GM12865 (cell line): ENCODE data around the gene ACKR1.
A peak's percentile ranks its signal among the peaks of the same experiment; 100 is the strongest.

Source experiments
- DNase-seq: peaks from one replicate; pipeline ENCODE4 v3.0.0; 2010; ENCODE audit warnings: low read depth
- H3K4me3 ChIP-seq: 2 replicates; pipeline ENCODE4 v1.5.1; 2011; ENCODE audit warnings: mild to moderate bottlenecking, low read depth, low read length, control low read depth
- TF ChIP-seq, protein P1 (sequence below): IDR thresholded peaks from 2 replicates; pipeline ENCODE4 v1.5.1; 2011; ENCODE audit warnings: low read length, control low read depth, low read depth, inconsistent platforms; ENCODE audit not compliant: insufficient read depth; ENCODE audit errors: missing control alignments

The ACKR1 gene, protein sequence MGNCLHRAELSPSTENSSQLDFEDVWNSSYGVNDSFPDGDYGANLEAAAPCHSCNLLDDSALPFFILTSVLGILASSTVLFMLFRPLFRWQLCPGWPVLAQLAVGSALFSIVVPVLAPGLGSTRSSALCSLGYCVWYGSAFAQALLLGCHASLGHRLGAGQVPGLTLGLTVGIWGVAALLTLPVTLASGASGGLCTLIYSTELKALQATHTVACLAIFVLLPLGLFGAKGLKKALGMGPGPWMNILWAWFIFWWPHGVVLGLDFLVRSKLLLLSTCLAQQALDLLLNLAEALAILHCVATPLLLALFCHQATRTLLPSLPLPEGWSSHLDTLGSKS

DNA sequence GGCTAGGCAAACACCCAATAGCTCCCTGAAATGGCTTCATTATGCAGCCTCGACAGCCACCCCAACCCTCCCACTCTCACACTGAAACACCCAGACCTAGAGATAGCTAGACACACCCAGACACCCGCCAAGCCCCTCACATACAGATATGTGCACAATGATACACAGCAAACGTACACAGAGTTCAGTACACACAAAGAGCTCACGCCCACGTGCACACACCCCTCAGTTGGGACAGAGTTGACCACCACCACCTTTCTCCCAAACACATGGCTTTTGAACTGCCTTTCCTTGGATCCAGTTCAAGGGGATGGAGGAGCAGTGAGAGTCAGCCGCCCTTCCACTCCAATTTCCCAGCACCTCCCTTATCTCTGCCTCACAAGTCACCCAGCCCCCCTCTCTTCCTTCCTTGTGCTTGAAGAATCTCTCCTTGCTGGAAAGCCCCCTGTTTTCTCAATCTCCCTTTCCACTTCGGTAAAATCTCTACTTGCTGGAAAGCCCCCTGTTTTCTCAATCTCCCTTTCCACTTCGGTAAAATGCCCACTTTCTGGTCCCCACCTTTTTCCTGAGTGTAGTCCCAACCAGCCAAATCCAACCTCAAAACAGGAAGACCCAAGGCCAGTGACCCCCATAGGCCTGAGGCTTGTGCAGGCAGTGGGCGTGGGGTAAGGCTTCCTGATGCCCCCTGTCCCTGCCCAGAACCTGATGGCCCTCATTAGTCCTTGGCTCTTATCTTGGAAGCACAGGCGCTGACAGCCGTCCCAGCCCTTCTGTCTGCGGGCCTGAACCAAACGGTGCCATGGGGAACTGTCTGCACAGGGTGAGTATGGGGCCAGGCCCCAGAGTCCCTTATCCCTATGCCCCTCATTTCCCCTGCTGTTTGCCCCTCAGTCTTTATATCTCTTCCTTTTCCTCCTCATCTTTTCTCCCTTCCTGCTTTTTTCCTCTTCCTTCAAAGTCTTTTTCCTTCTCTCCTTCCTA, at the start of gene ACKR1:
Gene ACKR1 (plus strand): TSS at position 715 of the 981 bp plus-strand sequence. CDS start 85 bp downstream, at position 800.
- DNase-seq = peak; percentile 26
- TF ChIP-seq, protein P1, sequence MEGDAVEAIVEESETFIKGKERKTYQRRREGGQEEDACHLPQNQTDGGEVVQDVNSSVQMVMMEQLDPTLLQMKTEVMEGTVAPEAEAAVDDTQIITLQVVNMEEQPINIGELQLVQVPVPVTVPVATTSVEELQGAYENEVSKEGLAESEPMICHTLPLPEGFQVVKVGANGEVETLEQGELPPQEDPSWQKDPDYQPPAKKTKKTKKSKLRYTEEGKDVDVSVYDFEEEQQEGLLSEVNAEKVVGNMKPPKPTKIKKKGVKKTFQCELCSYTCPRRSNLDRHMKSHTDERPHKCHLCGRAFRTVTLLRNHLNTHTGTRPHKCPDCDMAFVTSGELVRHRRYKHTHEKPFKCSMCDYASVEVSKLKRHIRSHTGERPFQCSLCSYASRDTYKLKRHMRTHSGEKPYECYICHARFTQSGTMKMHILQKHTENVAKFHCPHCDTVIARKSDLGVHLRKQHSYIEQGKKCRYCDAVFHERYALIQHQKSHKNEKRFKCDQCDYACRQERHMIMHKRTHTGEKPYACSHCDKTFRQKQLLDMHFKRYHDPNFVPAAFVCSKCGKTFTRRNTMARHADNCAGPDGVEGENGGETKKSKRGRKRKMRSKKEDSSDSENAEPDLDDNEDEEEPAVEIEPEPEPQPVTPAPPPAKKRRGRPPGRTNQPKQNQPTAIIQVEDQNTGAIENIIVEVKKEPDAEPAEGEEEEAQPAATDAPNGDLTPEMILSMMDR = no peak
- H3K4me3 ChIP-seq = peak within 1 kb of the TSS; percentile 15

DNA sequence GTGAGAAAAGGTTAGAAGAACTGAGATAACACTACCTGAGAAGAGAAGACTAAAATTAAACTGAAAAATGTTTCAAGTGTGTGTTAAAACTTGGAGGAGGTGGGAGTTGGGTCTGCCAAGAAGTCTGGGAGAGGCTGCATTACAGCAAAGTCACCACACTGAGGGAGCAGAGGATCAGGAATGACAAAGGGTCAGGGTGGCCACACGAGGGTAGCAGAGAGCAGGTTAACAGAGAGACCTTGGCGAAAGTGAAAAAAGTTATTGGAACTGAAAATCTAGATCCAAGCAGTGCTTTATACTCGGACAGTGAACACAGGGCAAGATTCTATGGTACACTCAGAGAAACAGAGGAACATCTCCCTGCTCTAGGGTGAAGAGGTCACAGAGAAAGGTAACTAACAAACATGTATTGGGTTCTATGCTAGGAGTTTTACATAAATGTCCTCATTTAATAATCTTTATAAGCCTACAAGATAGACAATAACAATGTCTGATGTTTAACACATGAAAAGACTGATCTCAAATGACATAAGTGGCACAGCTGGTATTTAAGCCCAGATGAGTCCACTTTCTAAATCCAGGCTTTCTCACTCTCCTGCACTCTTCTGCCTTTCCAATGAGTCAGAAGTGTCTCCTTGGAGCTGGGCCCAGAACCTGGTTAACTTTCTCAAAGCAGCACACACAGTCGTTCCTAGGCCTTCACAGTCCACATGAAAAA, 43.5 kb upstream of the ACKR1 start:
- DNase-seq = peak; percentile 84
- TF ChIP-seq, protein P1 = peak; percentile 98
- H3K4me3 ChIP-seq = no peak overlapping the region

DNA sequence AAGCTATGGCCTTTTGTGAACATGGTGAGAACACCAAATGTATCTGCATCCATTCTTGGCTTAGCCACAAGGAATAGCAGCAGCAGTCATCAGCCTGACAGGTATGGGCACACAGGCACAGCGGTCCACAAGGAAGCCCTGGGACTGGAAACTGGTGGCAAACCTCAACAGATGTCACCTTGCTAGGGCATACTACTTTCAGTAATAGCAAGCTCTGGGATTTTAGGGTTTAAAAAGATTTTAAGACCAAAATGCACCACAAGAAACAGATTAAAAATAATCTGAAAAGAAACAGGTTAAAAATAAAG, 43.0 kb upstream of the ACKR1 start:
- H3K4me3 ChIP-seq = no peak overlapping the region

DNA sequence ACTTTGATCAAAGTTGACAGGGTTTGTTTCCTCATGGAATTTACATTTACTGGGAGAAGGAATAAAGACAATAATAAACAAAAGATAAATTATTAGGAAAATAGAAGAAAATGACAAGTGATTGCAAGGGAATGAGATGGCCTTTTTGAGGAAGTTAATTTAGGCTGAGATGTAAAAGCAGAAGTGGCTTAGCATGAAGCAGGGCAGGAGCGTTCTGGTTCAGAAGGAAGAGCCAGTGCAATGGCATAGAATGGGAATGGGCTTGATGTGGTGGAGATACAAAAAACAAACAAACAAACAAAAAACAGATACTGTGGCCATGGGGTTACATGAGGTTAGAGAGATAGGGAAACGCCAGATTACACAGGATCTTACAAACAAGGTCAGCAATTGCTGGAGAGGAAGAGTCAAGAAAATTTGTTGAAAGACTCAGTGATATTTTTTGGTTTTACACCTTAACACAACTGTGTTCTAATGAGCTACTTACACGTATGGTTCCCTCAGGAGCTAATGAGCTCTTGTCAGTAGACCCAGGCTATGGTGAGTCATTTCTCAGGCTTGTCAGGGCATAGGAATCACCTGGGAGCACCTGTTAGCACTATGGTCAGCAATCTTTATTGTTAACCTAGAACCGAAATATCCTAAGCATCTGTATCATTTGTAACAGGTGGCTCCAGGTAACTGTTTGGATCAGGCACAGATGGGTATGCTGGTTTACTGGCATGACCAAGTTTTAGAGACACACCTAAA, 42.0 kb upstream of the ACKR1 start:
- TF ChIP-seq, protein P1 = no peak
- DNase-seq = no peak
- no peak overlapping the region for H3K4me3 ChIP-seq

More for the DNA sequence above, 43.0 kb upstream of the ACKR1 start:
- DNase-seq = no peak
- TF ChIP-seq, protein P1 = no peak

DNA sequence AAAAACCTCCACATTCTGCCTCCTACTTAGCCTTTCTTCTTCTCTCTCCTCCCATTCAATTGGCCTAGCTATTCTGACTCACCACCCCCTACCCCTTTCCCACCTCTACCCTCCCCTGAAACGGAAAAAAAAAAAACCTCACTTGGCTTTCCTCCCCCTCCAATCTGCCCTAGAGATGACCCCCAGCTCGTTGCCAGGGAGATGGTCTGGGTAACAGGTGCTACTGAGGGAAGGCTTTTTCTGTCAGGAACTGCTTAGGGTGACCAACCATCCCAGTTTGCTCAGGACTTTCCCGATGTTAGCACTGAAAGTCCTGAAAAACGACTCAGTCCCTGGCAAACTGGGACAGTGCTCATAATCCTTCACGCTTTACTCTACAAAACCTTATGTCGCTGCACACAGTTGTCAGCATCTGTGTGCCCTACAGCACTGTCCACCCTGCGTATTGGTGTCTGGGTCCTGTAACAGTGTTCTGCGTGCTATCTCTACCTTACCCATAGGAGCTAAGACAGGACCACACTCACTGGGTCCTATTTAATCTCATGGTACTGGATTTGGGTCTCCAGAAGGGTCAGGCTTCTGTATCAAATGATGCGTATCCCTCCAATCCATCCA, 41.0 kb upstream of the ACKR1 start:
- no peak overlapping the region for H3K4me3 ChIP-seq
- TF ChIP-seq, protein P1 = no peak
- no peak for DNase-seq

GRCh38 chr1:159168043-159168442, 36.6 kb upstream of the ACKR1 start:
- no peak overlapping the region for H3K4me3 ChIP-seq
- TF ChIP-seq, protein P1 = no peak
- DNase-seq = no peak
